Measurements from ENCODE around the gene SF3B2.
"Not testable (repeated sequence)": the region's sequence is repeated elsewhere in the genome, so short reads cannot be mapped to it uniquely, and the experiment has no call there.

The SF3B2 gene

GRCh38 chr11:66077927-66078326 is 25.8 kb downstream of the SF3B2 start:
- DNase-seq = no peak

- not testable (repeated sequence) for DNase-seq
Measured at GRCh38 chr11:66078949-66079348, 26.8 kb downstream of the SF3B2 start.

- DNase-seq = no peak
Measured at GRCh38 chr11:66080055-66080817, 28.1 kb downstream of the SF3B2 start.

GRCh38 chr11:66081505-66081904 is 29.3 kb downstream of the SF3B2 start:
- DNase-seq = no peak

GRCh38 chr11:66082946-66083698 is 31.0 kb downstream of the SF3B2 start:
- peak; percentile 92 for DNase-seq

GRCh38 chr11:66083767-66084166 is 31.6 kb downstream of the SF3B2 start:
- no peak for DNase-seq

GRCh38 chr11:66084821-66085475 is 32.8 kb downstream of the SF3B2 start:
- DNase-seq = no peak

- DNase-seq = no peak
Measured at GRCh38 chr11:66087148-66087908, 35.2 kb downstream of the SF3B2 start.

GRCh38 chr11:66089067-66089466 is 36.9 kb downstream of the SF3B2 start:
- no peak for DNase-seq

- DNase-seq = no peak
Measured at GRCh38 chr11:66090288-66090687, 38.1 kb downstream of the SF3B2 start.

- not testable (repeated sequence) for DNase-seq
Measured at GRCh38 chr11:66092125-66092524, 40.0 kb downstream of the SF3B2 start.

- not testable (repeated sequence) for DNase-seq
Measured at GRCh38 chr11:66099746-66100145, 47.6 kb downstream of the SF3B2 start.

GRCh38 chr11:66100272-66101065 is 48.3 kb downstream of the SF3B2 start:
- DNase-seq = peak; percentile 94

GRCh38 chr11:66101066-66101464 is 48.9 kb downstream of the SF3B2 start:
- no peak for DNase-seq

GRCh38 chr11:66104057-66104638 is 52.0 kb downstream of the SF3B2 start:
- no peak for DNase-seq

- DNase-seq = no peak
Measured at GRCh38 chr11:66106786-66107599, 54.8 kb downstream of the SF3B2 start.

- DNase-seq = no peak
Measured at GRCh38 chr11:66107600-66108510, 55.7 kb downstream of the SF3B2 start.

GRCh38 chr11:66109294-66109693 is 57.1 kb downstream of the SF3B2 start:
- DNase-seq = no peak

GRCh38 chr11:66111158-66111557 is 59.0 kb downstream of the SF3B2 start:
- no peak for DNase-seq

GRCh38 chr11:66112041-66112491 is 59.9 kb downstream of the SF3B2 start:
- DNase-seq = no peak
